Gastroesophageal sphincter (tissue), 3 donors: ENCODE results near the gene UBE2G2.

Experiments
- EP300 ChIP-seq: sonication (generic); formaldehyde crosslinking; IDR thresholded peaks from one replicate; pipeline ENCODE4 v1.6.1; 2017; ENCODE audit warnings: antibody characterized with exemption, mild to moderate bottlenecking
- POLR2AphosphoS5 ChIP-seq: sonication (generic); formaldehyde crosslinking; IDR thresholded peaks from one replicate; pipeline ENCODE4 v1.6.1; 2017; ENCODE audit warnings: antibody characterized with exemption
- TF ChIP-seq, protein P1 (sequence below), 4 experiments: fragments of 200-600 bp in 2 of 4; fragments of 450-650 bp in 2 of 4; sonication (generic) in 1 of 4; IDR thresholded peaks; one replicate each; pipeline ENCODE4 v1.5.1; 2017 to 2019; ENCODE audit warnings: antibody characterized with exemption in 4 of 4, mild to moderate bottlenecking in 2 of 4, moderate library complexity in 2 of 4

GRCh38 chr21:44739316-44739715 is 62.3 kb downstream of the UBE2G2 start:
- TF ChIP-seq EP300 (no peak), POLR2AphosphoS5 (no peak)
- TF ChIP-seq, protein P1, sequence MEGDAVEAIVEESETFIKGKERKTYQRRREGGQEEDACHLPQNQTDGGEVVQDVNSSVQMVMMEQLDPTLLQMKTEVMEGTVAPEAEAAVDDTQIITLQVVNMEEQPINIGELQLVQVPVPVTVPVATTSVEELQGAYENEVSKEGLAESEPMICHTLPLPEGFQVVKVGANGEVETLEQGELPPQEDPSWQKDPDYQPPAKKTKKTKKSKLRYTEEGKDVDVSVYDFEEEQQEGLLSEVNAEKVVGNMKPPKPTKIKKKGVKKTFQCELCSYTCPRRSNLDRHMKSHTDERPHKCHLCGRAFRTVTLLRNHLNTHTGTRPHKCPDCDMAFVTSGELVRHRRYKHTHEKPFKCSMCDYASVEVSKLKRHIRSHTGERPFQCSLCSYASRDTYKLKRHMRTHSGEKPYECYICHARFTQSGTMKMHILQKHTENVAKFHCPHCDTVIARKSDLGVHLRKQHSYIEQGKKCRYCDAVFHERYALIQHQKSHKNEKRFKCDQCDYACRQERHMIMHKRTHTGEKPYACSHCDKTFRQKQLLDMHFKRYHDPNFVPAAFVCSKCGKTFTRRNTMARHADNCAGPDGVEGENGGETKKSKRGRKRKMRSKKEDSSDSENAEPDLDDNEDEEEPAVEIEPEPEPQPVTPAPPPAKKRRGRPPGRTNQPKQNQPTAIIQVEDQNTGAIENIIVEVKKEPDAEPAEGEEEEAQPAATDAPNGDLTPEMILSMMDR (IDR thresholded peaks at IDR 0.05): no peak
